ENCODE measurements around the gene HIVEP1.
"Not testable (repeated sequence)": the region's sequence is repeated elsewhere in the genome, so short reads cannot be mapped to it uniquely, and the experiment has no call there.

The HIVEP1 gene

DNA sequence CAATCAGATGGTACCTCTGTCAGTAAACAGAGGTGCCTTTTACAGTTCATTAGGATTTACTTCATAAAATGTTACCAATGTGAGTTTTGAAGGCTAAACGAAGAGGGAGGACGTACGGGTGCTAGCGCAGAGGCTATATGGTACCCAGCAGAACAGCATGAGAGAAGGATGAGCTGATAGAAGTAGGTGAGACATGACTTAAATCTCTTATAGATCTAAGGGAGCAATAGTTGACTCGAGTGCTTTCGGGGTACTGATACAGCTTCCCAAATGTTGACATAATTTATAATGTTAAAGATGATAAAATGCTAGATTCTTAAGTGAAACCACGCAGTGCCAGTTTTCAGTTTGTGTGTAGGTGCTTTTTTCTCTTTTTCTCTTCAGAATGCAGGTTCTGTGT, 72.6 kb downstream of the HIVEP1 start:
- no peak for DNase-seq (ENCODE audit: low spot score)

DNA sequence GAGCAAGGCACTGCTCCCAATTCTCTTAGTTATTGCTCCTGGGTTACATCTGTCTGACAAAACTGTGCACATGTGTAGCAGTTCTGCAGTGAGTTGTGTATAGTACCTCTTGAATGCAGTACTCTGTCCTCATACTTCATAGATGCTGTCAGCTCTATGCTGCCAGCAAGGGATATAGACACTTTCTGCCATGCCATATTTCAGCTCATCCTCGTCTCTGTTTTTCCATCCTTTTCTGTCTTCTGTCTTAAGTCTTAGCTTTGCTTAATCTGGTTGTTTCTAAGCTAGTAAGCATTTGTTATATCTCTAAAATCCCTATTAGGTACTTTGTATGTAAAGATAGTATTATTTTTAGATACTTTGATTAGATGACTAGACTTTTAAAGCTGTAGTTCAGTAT, 76.4 kb downstream of the HIVEP1 start:
- no peak for DNase-seq (ENCODE audit: low spot score)

DNA sequence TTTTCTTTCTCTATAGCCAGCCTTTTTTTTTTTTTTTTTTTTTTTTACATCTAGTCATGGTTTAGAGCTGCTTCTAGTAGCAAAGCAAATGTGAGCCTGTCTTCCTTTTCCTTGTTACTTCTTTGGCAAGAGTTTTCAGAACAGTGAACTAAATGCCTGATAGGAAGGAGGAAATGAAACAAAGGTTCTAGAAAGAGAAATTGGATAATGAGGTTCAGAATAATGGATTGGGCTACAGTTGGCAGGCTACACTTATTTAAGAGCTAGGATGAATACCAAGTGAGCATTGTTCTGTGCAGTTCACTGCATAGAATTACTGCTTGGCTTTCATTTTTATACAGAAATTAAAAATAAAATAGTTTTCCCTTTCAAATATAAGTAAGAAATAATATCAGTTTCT, 78.6 kb downstream of the HIVEP1 start:
- DNase-seq (ENCODE audit: low spot score), result no peak

- DNase-seq (ENCODE audit: low spot score), result no peak
Measured at GRCh38 chr6:12092762-12093161, 80.7 kb downstream of the HIVEP1 start.

DNA sequence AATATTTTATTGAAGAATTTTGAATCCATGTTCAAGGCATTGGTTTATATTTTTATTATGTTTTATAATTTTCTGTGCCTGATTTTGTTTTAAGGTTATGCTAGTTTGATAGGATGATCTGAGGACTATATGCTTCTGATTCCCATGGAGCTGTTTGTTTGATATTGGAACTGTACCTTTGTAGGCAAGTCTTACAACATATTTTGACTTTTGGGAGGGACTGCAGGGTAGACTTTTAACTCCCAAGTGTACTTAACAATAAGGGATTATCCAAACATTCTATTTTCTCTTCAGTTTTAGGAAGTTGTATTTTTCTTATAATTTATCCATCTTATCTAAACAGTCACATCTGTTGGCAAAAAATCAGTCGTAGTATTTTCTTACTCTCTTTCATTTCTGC, 82.6 kb downstream of the HIVEP1 start:
- DNase-seq (ENCODE audit: low spot score), result no peak

GRCh38 chr6:12096342-12096741, 84.2 kb downstream of the HIVEP1 start:
- DNase-seq (ENCODE audit: low spot score), result no peak

GRCh38 chr6:12097791-12098190, 85.7 kb downstream of the HIVEP1 start:
- no peak for DNase-seq (ENCODE audit: low spot score)

DNA sequence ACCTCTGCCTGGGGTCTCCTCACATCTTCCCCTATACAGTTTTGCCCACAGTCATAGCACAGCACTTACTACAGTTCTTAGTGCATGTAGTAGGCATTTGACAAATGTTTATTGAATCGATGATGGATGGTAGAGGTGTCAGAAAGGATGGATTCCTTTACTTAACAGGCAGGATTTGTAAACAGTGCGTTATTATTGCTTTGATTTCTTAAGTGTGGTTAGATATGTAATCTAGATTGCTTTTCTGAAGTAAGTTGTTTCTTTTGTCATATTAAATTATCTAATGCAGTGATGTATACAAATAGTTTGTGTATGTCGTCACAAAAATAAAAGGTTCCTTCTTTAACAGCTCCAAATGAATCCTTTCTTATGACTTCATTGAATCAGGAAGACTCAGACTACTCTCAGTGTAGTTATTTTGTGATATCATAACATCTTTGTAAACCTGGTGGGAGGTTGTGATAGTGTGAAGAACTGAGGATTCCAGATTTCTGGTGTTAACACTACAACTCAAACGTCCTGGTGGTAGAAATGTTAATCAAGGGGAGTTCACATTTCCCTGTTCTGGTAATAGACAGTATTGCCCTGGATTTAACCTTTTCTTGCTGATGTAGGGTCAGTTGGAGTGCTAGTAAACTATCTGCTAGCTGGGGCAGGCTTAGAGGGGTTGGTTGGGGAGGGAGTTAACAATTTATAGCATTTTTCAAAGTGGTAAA, 87.7 kb downstream of the HIVEP1 start:
- no peak for DNase-seq (ENCODE audit: low spot score)

DNA sequence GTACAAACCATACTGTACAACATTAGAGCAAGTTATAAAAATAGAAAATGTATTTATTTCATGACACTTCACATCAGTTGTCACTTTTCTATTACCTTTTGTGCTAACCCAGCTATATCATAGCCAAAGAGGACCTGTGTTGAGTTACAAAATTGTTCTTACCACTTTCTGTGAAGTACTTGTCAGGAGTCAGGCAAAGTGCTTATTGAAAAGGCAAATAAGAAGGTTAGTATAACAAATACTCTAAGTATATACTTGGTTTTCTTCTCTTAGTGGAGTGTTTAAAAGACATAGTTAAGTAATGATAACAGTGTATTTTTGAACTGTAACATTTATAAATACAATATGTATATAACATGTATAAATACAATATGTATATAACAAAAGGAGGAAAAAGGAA, 88.9 kb downstream of the HIVEP1 start:
- DNase-seq (ENCODE audit: low spot score), result no peak

- no peak for DNase-seq (ENCODE audit: low spot score)
Measured at GRCh38 chr6:12101653-12102312, 89.7 kb downstream of the HIVEP1 start.

DNA sequence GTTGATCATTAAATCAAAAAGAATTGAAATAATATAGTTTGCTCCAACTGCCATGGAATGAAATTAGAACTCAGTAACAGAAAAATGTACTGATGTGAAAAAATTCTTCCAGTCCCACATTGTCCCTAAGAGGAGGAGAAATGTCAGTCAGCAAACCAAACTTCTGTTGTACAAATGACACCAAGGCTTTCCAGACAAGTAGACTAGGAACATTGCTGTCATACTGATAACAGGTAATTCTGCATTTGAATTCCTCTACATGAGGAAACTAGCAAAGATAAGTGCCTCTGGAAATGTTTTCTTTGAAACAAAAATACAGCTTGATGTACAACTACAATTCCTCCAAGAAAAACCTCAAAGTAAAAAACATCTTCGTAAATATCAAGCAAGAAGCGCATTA, 90.2 kb downstream of the HIVEP1 start:
- DNase-seq (ENCODE audit: low spot score), result no peak

GRCh38 chr6:12103158-12103557, 91.0 kb downstream of the HIVEP1 start:
- DNase-seq (ENCODE audit: low spot score), result no peak

- DNase-seq (ENCODE audit: low spot score), result no peak
Measured at GRCh38 chr6:12105271-12105670, 93.2 kb downstream of the HIVEP1 start.

DNA sequence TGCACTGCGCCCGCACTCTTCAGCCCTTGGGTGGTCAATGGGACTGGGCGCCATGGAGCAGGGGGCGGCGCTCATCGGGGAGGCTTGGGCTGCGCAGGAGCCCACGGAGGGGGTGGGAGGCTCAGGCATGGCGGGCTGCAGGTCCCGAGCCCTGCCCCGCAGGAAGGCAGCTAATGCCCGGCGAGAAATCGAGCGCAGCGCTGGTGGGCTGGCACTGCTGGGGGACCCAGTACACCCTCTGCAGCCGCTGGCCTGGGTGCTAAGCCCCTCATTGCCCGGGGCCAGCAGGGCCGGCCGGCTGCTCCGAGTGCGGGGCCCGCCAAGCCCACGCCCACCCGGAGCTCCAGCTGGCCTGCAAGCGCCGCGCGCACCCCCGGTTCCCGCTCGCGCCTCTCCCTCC, 96.3 kb downstream of the HIVEP1 start:
- DNase-seq (ENCODE audit: low spot score), result not testable (repeated sequence)

DNA sequence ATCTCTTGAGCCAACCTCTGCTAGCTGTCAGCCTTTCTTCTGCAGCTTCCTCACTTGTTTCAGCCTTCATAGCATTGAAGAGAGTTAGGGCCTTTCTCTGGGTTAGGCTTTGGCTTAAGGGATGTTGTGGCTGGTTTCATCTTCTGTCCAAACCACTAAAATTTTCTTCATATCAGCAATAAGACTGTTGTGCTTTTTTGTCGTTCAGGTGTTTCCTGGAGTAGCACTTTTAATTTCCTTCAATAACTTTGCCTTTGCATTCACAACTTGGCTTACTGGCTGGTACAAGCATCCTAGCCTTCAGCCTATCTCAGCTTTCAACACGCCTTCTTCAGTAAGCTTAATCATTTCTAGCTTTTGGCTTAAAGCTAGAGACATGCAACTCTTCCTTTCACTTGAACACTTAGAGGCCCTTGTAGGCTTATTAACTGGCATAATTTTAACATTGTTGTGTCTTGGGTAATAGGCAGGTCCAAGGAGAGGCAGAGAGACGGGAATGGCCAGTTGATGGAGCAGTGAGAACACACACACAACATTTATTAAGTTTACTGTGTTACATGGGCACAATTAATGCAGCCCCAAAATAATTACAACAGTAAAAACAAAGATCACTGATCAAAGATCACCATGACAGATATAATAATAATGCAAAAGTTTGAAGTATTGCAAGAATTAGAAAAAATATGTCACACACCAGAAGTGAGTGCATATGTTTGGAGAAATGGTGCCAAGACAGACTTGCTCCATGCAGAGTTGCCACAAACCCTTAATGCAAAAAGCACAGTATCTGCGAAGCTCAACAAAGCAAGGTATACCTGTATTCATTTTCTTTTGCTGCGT, 98.6 kb downstream of the HIVEP1 start:
- no peak for DNase-seq (ENCODE audit: low spot score)

GRCh38 chr6:12111363-12111670, 99.2 kb downstream of the HIVEP1 start:
- no peak for DNase-seq (ENCODE audit: low spot score)

- no peak for DNase-seq (ENCODE audit: low spot score)
Measured at GRCh38 chr6:12112540-12113189, 100.6 kb downstream of the HIVEP1 start.

GRCh38 chr6:12113190-12113577, 101.1 kb downstream of the HIVEP1 start:
- no peak for DNase-seq (ENCODE audit: low spot score)

- DNase-seq (ENCODE audit: low spot score), result no peak
Measured at GRCh38 chr6:12114055-12114503, 102.0 kb downstream of the HIVEP1 start.

DNA sequence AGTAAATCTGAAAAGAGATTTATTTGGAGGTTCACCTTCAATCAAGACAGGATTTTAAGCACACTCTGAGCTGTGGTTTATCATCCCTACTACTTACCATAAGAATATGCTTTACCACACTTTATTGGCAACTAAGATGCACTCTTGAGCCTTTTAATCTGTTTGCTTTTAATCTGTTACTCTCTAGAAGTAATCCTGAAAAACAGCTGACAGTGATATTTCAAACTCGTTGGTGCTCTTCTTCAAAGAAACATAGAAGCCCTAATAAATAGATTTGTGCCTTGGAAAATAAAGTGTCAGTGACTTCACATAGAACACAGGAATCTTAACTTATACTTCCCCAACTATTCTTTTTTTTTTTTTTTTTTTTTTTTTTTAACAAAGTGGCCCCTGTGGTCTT, 102.9 kb downstream of the HIVEP1 start:
- DNase-seq (ENCODE audit: low spot score), result no peak

DNA sequence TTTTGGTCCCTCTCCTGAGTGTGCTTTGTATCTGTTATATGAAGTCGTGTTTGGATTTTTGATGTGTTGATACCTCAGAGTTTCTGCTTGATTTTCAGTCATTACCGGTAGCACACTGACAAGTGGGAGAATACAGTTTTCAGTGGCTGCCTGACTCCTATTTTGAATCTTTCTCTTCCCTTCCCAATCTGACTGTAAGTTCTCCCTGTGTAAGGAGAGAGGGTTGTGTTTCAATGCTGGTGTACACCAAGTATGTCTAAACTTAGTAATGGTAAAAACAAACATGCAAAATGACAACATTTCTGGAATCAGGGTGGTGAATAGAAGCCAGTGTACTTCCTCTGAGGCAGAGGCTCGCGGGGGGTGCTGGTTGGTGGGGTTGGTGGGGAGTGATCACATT, 103.4 kb downstream of the HIVEP1 start:
- DNase-seq (ENCODE audit: low spot score), result no peak

GRCh38 chr6:12116264-12116800, 104.2 kb downstream of the HIVEP1 start:
- DNase-seq (ENCODE audit: low spot score), result no peak
